ENCODE results near the gene TNFSF8.

The TNFSF8 gene

GRCh38 chr9:114930056-114930812, at the start of gene TNFSF8:
TNFSF8 (minus strand) TSS chr9:114930591; CDS start chr9:114930303, 288 bp downstream.
- peak; percentile 35 to 81 for DNase-seq

DNA sequence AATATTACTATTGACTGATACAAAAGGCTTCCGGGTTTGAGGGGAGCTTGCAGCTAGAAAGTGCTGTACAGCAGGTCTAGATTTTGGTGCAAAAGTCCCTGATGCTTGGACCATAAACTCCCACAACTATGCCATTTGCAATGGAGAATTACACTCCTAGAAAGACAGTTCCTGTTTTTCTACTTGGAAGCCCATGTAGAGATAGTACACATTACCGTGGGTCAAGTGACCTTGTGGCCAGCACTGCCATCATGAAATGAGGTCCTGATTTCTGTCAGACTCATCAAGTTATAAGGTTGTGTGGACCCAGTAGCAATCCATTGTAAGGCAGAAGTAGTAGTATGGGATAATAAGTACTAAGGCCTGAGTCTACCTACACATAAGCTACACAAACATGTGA, 42.8 kb upstream of the TNFSF8 start:
- no peak for DNase-seq

- DNase-seq: no peak
These were observed 42.2 kb upstream of the TNFSF8 start for GRCh38 chr9:114972510-114973136.

DNA sequence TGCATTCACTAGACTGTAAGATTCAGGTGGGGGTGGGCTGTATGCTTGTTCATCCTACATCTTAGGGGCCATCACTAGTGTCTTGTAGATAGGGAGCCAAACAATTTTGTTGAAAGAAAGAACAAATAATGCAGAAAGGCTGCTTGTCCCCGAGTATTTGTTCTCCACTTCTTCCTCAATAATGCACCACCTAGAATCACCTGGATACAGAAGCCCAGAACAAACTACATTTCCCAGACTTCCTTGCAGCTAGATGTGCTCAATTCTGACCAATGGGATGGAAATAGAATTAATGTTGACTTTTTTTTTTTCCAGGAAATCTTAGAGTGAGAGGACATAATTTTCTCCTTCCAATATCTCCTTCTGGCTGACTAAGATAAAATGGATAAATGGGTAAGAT, 38.9 kb upstream of the TNFSF8 start:
- no peak for DNase-seq

GRCh38 chr9:114968671-114969070, 38.3 kb upstream of the TNFSF8 start:
- DNase-seq: no peak

DNA sequence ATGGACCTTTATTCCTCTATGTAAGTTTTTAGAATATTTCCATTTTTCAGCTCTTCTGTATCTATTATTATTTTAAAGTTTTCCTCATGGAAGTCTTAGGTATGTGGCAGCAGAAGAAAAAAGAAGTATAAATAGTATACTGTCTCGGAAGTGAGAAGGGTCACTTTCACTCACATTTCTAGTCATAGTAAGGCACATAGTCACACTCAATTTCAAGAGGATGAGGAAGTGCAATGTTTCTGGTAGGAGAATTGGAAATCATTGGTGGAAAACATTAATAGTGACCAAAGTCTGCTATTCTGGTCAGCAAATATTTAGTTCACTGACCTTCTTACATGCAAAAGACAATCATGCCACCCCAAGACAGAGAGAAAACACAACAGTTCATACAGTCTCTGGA, 35.2 kb upstream of the TNFSF8 start:
- no peak for DNase-seq

DNA sequence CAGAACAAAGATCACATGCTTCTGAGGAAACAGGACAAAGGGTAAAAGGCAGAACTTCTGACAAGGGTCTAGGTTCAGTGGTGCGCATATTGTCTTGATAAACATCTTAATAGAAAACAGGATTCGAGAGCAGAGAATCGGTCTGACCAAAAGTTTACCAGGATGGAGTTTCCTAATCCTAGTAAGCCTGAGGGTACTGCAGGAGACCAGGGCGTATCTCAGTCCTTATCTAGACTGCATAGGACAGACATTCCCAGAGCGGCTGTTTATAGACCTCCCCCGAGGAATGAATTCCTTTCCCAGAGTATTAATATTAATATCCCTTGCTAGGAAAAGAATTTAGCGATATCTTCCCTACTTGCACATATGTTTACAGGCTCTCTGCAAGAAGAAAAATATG, 32.4 kb upstream of the TNFSF8 start:
- no peak for DNase-seq

GRCh38 chr9:114960276-114960675, 29.9 kb upstream of the TNFSF8 start:
- no peak for DNase-seq

GRCh38 chr9:114958844-114959235, 28.4 kb upstream of the TNFSF8 start:
- no peak for DNase-seq

DNA sequence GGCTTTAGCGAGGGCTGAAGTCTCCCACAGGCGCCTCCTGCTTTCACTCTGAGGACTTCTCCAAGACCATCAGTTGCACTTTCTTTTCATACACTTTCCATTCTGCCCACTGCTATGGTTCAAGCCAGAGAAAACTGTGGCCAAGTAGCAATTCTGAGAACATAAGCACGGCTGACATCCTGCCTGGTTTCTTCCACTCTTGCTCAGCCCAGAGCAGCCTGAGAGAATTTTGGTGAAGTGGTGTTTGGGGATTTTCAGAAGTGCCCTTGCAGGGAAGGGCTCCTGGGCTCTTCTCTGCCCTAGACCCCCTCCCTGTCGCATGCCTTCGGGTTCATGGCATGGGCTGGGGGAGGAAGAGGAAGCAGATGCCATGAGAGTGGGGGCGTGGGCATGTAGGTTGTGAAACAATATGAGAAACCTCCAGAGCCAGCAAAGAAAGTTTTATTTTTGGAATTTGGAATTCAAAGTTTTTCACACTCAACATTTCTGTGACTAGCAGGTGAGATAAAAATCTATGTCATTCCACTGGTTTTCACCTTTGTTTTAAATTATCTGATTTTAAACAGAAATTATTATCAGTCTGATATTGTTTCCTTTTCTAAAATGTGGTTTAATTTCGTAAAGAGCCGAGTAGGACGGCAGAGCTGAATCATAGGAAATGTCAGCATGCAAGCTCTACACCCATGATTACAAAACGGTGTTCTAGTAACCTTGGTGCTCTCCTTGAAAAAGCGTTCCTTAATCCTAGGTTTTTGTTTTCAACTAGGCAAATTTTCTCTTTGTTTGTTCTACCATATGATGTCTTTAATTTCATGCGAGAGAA, 27.8 kb upstream of the TNFSF8 start:
- peak; percentile 39 to 88 for DNase-seq

DNA sequence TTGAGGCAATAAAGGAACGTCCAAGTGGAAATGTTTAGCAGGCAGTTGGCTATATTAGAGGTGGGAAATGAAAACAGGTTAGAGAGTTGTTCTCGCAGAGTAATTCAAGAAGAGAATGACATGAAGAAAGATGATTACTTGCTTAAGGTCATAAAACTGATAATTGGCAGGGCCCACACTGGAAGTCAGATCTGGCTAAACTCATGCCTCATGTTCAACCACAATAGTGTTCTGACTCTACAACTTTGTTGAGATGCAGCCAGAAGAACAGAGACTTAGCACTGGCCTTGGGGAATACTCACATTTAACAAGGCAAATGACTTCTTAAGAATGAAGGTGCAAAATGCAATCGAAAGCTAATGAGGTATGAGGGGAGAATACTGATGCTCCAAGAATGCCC, 27.2 kb upstream of the TNFSF8 start:
- DNase-seq: no peak

GRCh38 chr9:114954956-114955582, 24.7 kb upstream of the TNFSF8 start:
- peak in 1 of 2 donors; percentile 29 for DNase-seq

DNA sequence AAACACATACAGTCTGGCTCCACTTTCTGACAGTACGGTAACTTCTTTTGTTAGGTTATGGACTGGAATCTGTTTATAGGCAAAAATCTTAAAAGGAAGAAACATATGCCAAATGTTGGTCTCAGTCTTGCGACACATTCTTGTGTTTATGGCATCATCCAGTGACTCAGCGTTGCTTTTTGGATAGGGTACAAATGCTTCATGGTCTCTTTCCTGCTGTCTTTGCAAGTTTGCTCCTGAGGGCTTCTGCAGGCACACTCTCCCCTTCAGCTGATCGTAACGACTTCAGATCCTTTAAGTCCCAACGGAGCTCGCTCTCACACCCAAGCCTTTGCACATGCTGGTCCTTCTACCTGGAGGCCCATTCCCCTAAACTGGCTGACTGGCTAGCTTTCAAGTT, 23.6 kb upstream of the TNFSF8 start:
- DNase-seq: peak; percentile 41 to 91

DNA sequence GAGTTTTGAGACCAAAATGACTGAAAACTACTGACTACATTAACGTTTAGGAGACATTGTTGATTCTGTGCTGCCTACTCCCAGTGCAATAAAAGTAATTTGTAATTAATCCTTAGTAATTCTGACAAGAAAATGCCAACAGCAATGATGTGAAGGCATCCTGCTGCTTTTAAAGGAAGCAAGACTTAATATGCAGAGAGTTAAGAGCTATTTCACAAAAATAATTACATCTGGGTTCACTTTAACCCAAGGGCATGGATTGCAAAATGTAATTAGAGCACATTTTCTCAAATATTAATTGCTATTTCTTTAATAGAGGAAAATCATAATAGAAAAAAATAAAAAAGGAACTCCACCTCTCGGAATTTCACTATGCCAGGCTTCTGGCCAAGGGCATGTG, 22.7 kb upstream of the TNFSF8 start:
- no peak for DNase-seq

GRCh38 chr9:114950761-114951160, 20.4 kb upstream of the TNFSF8 start:
- DNase-seq: no peak

- peak in 1 of 2 donors; percentile 83 for DNase-seq
These were observed 16.7 kb upstream of the TNFSF8 start for GRCh38 chr9:114947058-114947457.

- DNase-seq: no peak
These were observed 15.4 kb upstream of the TNFSF8 start for GRCh38 chr9:114945616-114946412.

GRCh38 chr9:114941376-114941775, 11.0 kb upstream of the TNFSF8 start:
- DNase-seq: no peak

- DNase-seq: no peak
These were observed 8.5 kb upstream of the TNFSF8 start for GRCh38 chr9:114938687-114939575.

DNA sequence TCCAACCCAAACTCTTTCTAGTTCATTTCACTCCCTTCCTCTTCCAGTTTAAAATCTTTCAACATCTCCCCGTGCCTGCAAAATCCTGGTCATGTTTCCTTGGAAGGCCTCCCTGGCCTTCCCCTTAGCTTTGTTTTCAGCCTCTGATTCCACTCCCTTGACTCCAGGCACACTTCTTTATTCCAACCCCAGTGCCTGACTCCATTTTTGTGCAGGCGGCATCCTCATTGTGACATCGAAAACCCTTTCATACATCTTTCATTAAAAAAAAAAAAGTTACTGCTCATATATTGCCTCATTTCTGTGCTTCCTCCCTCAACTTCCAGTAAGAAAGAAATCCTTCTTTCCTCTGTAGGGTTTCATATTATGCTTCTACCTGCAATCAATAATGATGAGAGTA, 7.1 kb upstream of the TNFSF8 start:
- DNase-seq: no peak

GRCh38 chr9:114936581-114936980, 6.2 kb upstream of the TNFSF8 start:
- DNase-seq: no peak
